ENCODE results near the gene LIPN. TPM values are rescaled to one million over a fixed set of nuclear protein-coding genes. Genes with fewer than 3 reads are reported as not detected.

Gene LIPN
- total and polyA plus RNA-seq, 2 of the 8 experiments (the other 6 are each of a cell fraction or from before 2014, with no cell fraction given) = not detected

DNA sequence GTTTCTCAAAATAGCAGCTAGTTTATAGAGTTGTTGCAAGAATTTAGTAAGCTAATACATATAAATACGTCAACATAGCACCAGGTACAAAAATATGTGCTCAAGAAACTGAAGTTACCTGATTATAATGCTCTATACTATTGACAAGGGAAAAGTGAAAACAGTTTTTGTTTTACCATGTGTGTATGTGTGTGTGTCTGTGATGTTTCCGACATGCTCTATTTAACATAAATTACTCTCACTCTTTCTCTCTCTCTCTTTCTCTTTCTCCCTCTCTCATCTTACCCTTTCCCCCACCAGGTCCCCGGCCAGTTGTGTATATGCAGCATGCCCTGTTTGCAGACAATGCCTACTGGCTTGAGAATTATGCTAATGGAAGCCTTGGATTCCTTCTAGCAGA lies 4.3 kb downstream of the LIPN start:
- Histone ChIP-seq H2BK12ac (ENCODE audit: low read depth, low read length) (no peak overlapping the region), H3K23me2 (ENCODE audit: low read depth, low read length) (no peaks in the 10 kb centered on the region), H2BK120ac (replicated peaks; ENCODE audit: low read depth, low read length) (no peak overlapping the region), H3K9me3 (ENCODE audit: insufficient read depth in 2 of 2, low read depth in 1 of 2, low read length in 1 of 2) (no peaks in the 10 kb centered on the region), H3K79me2 (ENCODE audit: control insufficient read depth in 1 of 2, insufficient read depth in 2 of 2, low read length in 2 of 2) (no peaks in the 10 kb centered on the region), H4K91ac (replicated peaks; ENCODE audit: insufficient read length, low read length) (no peak overlapping the region), H3K18ac (ENCODE audit: extremely low read depth, low read length) (no peak overlapping the region), H2AK5ac (ENCODE audit: low read depth, low read length) (no peak overlapping the region), H4K20me1 (replicated peaks in 1 of 2; ENCODE audit: control insufficient read depth in 1 of 2, insufficient read depth in 2 of 2, low read length in 2 of 2) (no peaks in the 10 kb centered on the region), H3K9ac (replicated peaks in 1 of 4; ENCODE audit: extremely low read depth in 1 of 4, low read depth in 3 of 4, low read length in 3 of 4) (no peak overlapping the region), H4K5ac (ENCODE audit: insufficient read length, low read depth, low read length) (no peak overlapping the region), H3K56ac (replicated peaks; ENCODE audit: insufficient read length, low read depth, low read length) (no peak overlapping the region), H3K4me2 (ENCODE audit: insufficient read depth in 1 of 2, low read depth in 2 of 2, low read length in 2 of 2) (no peak overlapping the region), H2BK15ac (ENCODE audit: low read length) (no peak overlapping the region), H3K27me3 (replicated peaks in 1 of 4; ENCODE audit: control insufficient read depth in 3 of 4, extremely low read depth in 1 of 4, insufficient read depth in 3 of 4, low read length in 3 of 4) (peaks cover 0 to 1% (median 0%) of the 10 kb centered on the region in 4 experiments; a peak in 1 of 7 replicates), H3K79me1 (ENCODE audit: low read depth, low read length) (no peaks in the 10 kb centered on the region), H3K4me1 (replicated peaks in 1 of 4; ENCODE audit: control insufficient read depth in 3 of 4, insufficient read depth in 4 of 4, low read length in 3 of 4) (peaks cover 0 to 4% (median 0%) of the 10 kb centered on the region in 4 experiments; a peak in 2 of 7 replicates), H2BK20ac (ENCODE audit: low read length) (no peak overlapping the region), H3K4ac (replicated peaks; ENCODE audit: insufficient read length, low read depth, low read length) (no peak overlapping the region), H2BK5ac (ENCODE audit: low read depth, low read length) (no peak overlapping the region), H3K27ac (ENCODE audit: low read depth, low read length) (no peak overlapping the region), H3K23ac (ENCODE audit: insufficient read length) (no peak overlapping the region), H3K36me3 (ENCODE audit: control insufficient read depth in 2 of 4, insufficient read depth in 4 of 4, low read length in 3 of 4) (no peaks in the 10 kb centered on the region), H3K14ac (ENCODE audit: insufficient read length) (no peak overlapping the region), H3K4me3 (ENCODE audit: extremely low read depth in 1 of 4, insufficient read depth in 2 of 4, low read depth in 3 of 4, low read length in 4 of 4) (no peak overlapping the region), H4K8ac (ENCODE audit: extremely low read depth, insufficient read depth, low read length) (no peak overlapping the region), H2AFZ (ENCODE audit: low read length) (no peak overlapping the region)
- FAIRE-seq (no peak), DNase-seq (ENCODE audit: low read depth in 1 of 2, low spot score in 2 of 2) (no peak)
- WGBS, 2 experiments (ENCODE audit: extremely low coverage in 1 of 2, insufficient coverage in 1 of 2, insufficient read length in 1 of 2, insufficient replicate concordance in 2 of 2, low coverage in 1 of 2, low lambda C conversion rate in 2 of 2, missing lambda C conversion rate in 1 of 2) = 89% methylated on average over 3 of the region's 3 CpGs; no CpG with 5 or more reads in 1 of the 2 experiments
- POLR2A ChIA-PET (ENCODE audit: partially characterized antibody) = interaction anchor here (1.2 kb wide), 1 partner anchor 41 kb away, joined by 3 read pairs; no protein-coding TSS in a partner anchor
- CTCF ChIA-PET (ENCODE audit: partially characterized antibody) = interaction anchor here (0.8 to 1.5 kb wide), 7 partner anchors 12 to 169 kb away, joined by 3 to 6 read pairs (median 4); no protein-coding TSS in a partner anchor
- TF ChIP-seq BACH1 (IDR thresholded peaks at IDR 0.05; ENCODE audit: low read length) (no peak), RNF2 (IDR thresholded peaks at IDR 0.05; ENCODE audit: borderline replicate concordance, low read depth, low read length, missing control alignments, poor library complexity, severe bottlenecking) (no peak), GABPA (IDR thresholded peaks at IDR 0.05; ENCODE audit: borderline replicate concordance, insufficient read depth, low read length) (no peak), TBP (IDR thresholded peaks at IDR 0.05; ENCODE audit: low read depth, low read length) (no peak), TAF1 (IDR thresholded peaks at IDR 0.05; ENCODE audit: low read depth, low read length) (no peak), NRF1 (IDR thresholded peaks at IDR 0.05; ENCODE audit: low read depth, low read length) (no peak)
- TF ChIP-seq, protein P1, sequence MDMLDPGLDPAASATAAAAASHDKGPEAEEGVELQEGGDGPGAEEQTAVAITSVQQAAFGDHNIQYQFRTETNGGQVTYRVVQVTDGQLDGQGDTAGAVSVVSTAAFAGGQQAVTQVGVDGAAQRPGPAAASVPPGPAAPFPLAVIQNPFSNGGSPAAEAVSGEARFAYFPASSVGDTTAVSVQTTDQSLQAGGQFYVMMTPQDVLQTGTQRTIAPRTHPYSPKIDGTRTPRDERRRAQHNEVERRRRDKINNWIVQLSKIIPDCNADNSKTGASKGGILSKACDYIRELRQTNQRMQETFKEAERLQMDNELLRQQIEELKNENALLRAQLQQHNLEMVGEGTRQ (IDR thresholded peaks at IDR 0.05; ENCODE audit: low read length) = no peak
- TF ChIP-seq, protein P2, sequence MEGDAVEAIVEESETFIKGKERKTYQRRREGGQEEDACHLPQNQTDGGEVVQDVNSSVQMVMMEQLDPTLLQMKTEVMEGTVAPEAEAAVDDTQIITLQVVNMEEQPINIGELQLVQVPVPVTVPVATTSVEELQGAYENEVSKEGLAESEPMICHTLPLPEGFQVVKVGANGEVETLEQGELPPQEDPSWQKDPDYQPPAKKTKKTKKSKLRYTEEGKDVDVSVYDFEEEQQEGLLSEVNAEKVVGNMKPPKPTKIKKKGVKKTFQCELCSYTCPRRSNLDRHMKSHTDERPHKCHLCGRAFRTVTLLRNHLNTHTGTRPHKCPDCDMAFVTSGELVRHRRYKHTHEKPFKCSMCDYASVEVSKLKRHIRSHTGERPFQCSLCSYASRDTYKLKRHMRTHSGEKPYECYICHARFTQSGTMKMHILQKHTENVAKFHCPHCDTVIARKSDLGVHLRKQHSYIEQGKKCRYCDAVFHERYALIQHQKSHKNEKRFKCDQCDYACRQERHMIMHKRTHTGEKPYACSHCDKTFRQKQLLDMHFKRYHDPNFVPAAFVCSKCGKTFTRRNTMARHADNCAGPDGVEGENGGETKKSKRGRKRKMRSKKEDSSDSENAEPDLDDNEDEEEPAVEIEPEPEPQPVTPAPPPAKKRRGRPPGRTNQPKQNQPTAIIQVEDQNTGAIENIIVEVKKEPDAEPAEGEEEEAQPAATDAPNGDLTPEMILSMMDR (IDR thresholded peaks at IDR 0.05; ENCODE audit: control extremely low read depth in 1 of 3, insufficient read depth in 1 of 3, low read depth in 1 of 3, low read length in 3 of 3) = no peak
